Activated CD8-positive, alpha-beta memory T cell treated with anti-CD3 and anti-CD28 coated beads, Interleukin-2, amount 10 ng/mL, durations not matched to agents 7 days and 5 days (primary cell): ENCODE results near the gene ABHD15. TPM values are rescaled to one million over a fixed set of nuclear protein-coding genes. Genes with fewer than 3 reads are reported as not detected.

Experiments
- ATAC-seq: fragments of 150-1000 bp; cut with Tn5 transposase; one replicate; pipeline ENCODE4 v1.10.0; 2021; ENCODE audit warnings: moderate library complexity
- CTCF ChIA-PET: fragments of 350-600 bp; sonication (Branson Sonifier 250); formaldehyde crosslinking; loops from one replicate; lab custom pipeline; 2021; ENCODE audit warnings: antibody characterized with exemption; lab: Charles Lee
- DNase-seq: peaks from one replicate; pipeline ENCODE4 v3.0.0-alpha.2; 2020
- H3K27ac Mint-ChIP-seq: one replicate; pipeline ENCODE4 v1.8.0; 2021; ENCODE audit warnings: mild to moderate bottlenecking, mixed read lengths
- H3K27me3 Mint-ChIP-seq: one replicate; pipeline ENCODE4 v1.8.0; 2021; ENCODE audit warnings: mixed read lengths
- H3K36me3 Mint-ChIP-seq: one replicate; pipeline ENCODE4 v1.8.0; 2021; ENCODE audit warnings: mild to moderate bottlenecking, mixed read lengths
- H3K4me1 Mint-ChIP-seq: one replicate; pipeline ENCODE4 v1.8.0; 2021; ENCODE audit warnings: mixed read lengths
- H3K4me3 Mint-ChIP-seq: one replicate; pipeline ENCODE4 v1.8.0; 2021; ENCODE audit warnings: mild to moderate bottlenecking, moderate library complexity, mixed read lengths
- H3K9me3 Mint-ChIP-seq: one replicate; pipeline ENCODE4 v1.8.0; 2022; ENCODE audit warnings: low read depth, mixed read lengths
- total RNA-seq, 2 experiments: library from RNA; stranded (reverse); gene quantifications; one replicate each; pipeline ENCODE4 v1.2.3, GENCODE V29; 2021

The ABHD15 gene
- total RNA-seq, 2 experiments from 2014 or later, result 20.0 to 20.3 TPM

GRCh38 chr17:29575511-29576213 is 8.8 kb upstream of the ABHD15 start:
- no peak for DNase-seq
- CTCF ChIA-PET, result interaction anchor here (0.6 to 24.4 kb wide), 4 partner anchors 9 to 40 kb away, joined by 3 to 458 read pairs (median 8); partner anchors contain the start of genes ABHD15 and CORO6
- Mint-ChIP-seq H3K4me1 (peaks cover 9% of the 10 kb centered on the region), H3K4me3 (no peak overlapping the region), H3K9me3 (no peaks in the 10 kb centered on the region), H3K27ac (peak overlapping the region; percentile 25), H3K27me3 (no peaks in the 10 kb centered on the region), H3K36me3 (peaks cover 19% of the 10 kb centered on the region)
- no peak for ATAC-seq

- CTCF ChIA-PET, result interaction anchor here (1.1 to 24.4 kb wide), 5 partner anchors 10 to 356 kb away, joined by 3 to 458 read pairs (median 11); partner anchors contain the start of gene CORO6
- Mint-ChIP-seq H3K9me3 (no peaks in the 10 kb centered on the region), H3K4me1 (peaks cover 5% of the 10 kb centered on the region), H3K27me3 (no peaks in the 10 kb centered on the region), H3K36me3 (peaks cover 17% of the 10 kb centered on the region), H3K4me3 (no peak overlapping the region), H3K27ac (peak overlapping the region; percentile 25)
- no peak for ATAC-seq
- DNase-seq, result no peak
Observed at GRCh38 chr17:29574732-29575510, 8.1 kb upstream of the ABHD15 start.

- Mint-ChIP-seq H3K4me1 (peaks cover 9% of the 10 kb centered on the region), H3K27me3 (no peaks in the 10 kb centered on the region), H3K9me3 (no peaks in the 10 kb centered on the region), H3K27ac (no peak overlapping the region), H3K4me3 (no peak overlapping the region), H3K36me3 (peaks cover 13% of the 10 kb centered on the region)
- no peak for ATAC-seq
- CTCF ChIA-PET, result interaction anchor here (1.1 to 24.4 kb wide), 9 partner anchors 8 to 434 kb away, joined by 3 to 458 read pairs (median 11); partner anchors contain the start of gene CORO6
- no peak for DNase-seq
Observed at GRCh38 chr17:29573871-29574731, 7.3 kb upstream of the ABHD15 start.

- H3K9me3 Mint-ChIP-seq, result no peaks in the 10 kb centered on the region
- DNase-seq (no peak), ATAC-seq (no peak)
- no peaks in the 10 kb centered on the region for H3K27me3 Mint-ChIP-seq
- H3K4me3 Mint-ChIP-seq, result no peak overlapping the region
- H3K36me3 Mint-ChIP-seq, result peaks cover 12% of the 10 kb centered on the region
- peaks cover 10% of the 10 kb centered on the region for H3K4me1 Mint-ChIP-seq
- CTCF ChIA-PET, result interaction anchor here (0.9 to 24.4 kb wide), 8 partner anchors 8 to 433 kb away, joined by 3 to 458 read pairs (median 8); partner anchors contain the start of gene CORO6
- no peak overlapping the region for H3K27ac Mint-ChIP-seq
Observed at GRCh38 chr17:29573558-29573869, 6.7 kb upstream of the ABHD15 start.

GRCh38 chr17:29572691-29573557 is 6.1 kb upstream of the ABHD15 start:
- H3K27ac Mint-ChIP-seq, result no peak overlapping the region
- CTCF ChIA-PET, result interaction anchor here (0.9 to 24.4 kb wide), 9 partner anchors 9 to 433 kb away, joined by 3 to 458 read pairs (median 4); partner anchors contain the start of gene CORO6
- H3K9me3 Mint-ChIP-seq, result no peaks in the 10 kb centered on the region
- peak; percentile 43 for ATAC-seq
- DNase-seq, result peak; percentile 73
- peaks cover 10% of the 10 kb centered on the region for H3K4me1 Mint-ChIP-seq
- H3K27me3 Mint-ChIP-seq, result no peaks in the 10 kb centered on the region
- peaks cover 12% of the 10 kb centered on the region for H3K36me3 Mint-ChIP-seq
- no peak overlapping the region for H3K4me3 Mint-ChIP-seq

DNA sequence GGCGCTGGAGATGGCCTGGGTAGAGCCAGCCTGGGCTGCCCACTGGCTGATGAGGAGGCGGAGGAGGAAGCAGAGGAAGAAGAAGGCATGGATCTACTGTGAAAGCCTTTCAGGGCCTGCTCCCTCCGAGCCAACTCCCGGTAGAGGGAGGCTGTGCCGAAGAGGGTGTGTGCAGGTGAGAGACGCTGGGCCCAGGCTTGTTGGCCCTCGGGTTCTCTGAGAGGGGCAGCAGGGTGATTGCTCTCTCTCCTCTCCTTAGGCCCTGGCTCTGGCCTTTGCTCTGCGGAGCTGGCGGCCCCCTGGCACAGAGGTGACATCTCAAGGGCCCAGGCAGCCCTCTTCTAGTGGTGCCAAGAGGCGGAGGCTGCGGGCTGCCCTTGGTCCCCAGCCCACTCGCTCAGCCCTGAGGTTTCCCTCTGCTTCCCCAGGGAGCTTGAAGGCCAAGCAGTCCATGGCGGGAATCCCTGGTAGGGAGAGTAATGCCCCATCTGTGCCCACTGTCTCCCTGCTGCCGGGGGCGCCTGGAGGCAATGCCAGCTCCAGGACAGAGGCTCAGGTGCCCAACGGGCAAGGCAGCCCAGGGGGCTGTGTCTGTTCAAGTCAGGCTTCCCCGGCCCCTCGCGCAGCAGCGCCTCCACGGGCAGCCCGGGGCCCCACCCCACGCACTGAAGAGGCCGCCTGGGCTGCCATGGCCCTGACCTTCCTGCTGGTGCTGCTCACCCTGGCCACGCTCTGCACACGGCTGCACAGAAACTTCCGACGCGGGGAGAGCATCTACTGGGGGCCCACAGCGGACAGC is 5.2 kb upstream of the ABHD15 start:
- Mint-ChIP-seq H3K27ac (no peak overlapping the region), H3K4me3 (no peak overlapping the region), H3K36me3 (peaks cover 10% of the 10 kb centered on the region), H3K9me3 (no peaks in the 10 kb centered on the region), H3K27me3 (no peaks in the 10 kb centered on the region), H3K4me1 (peaks cover 10% of the 10 kb centered on the region)
- ATAC-seq (no peak), DNase-seq (no peak)
- CTCF ChIA-PET, result interaction anchor here (0.6 to 24.4 kb wide), 9 partner anchors 10 to 202 kb away, joined by 3 to 458 read pairs (median 11); partner anchors contain the start of genes ANKRD13B and CORO6

- Mint-ChIP-seq H3K4me3 (no peak overlapping the region), H3K4me1 (peaks cover 10% of the 10 kb centered on the region), H3K9me3 (no peaks in the 10 kb centered on the region), H3K27ac (no peak overlapping the region), H3K36me3 (peaks cover 10% of the 10 kb centered on the region), H3K27me3 (no peaks in the 10 kb centered on the region)
- ATAC-seq (no peak), DNase-seq (no peak)
- CTCF ChIA-PET, result interaction anchor here (0.6 to 24.4 kb wide), 5 partner anchors 10 to 201 kb away, joined by 4 to 458 read pairs (median 13); partner anchors contain the start of genes ANKRD13B and CORO6
Observed at GRCh38 chr17:29571486-29571882, 4.6 kb upstream of the ABHD15 start.

DNA sequence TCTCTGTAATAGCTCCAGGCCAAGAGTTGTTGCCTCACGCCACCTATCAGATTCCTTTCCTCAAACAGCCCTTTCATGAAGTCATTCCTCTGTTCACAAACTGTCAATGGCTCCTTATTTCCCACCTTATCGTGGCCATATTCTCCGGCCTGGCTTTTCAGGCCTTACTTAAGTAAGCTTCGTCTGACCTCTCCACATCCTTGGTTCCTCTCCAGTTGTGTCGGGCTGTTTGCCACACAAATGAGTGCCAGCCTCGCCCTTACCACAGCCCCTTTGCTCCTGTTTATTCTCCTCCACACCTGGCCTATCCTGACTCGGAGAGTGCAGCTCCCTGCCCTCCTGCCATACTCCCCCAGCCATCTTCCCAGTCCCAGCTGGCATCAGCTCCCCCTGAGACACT is 3.7 kb upstream of the ABHD15 start:
- CTCF ChIA-PET, result interaction anchor here (0.7 to 24.4 kb wide), 7 partner anchors 11 to 200 kb away, joined by 3 to 458 read pairs (median 8); partner anchors contain the start of genes ANKRD13B and CORO6
- DNase-seq, result peak; percentile 36
- Mint-ChIP-seq H3K36me3 (peaks cover 12% of the 10 kb centered on the region), H3K27me3 (no peaks in the 10 kb centered on the region), H3K4me1 (peaks cover 15% of the 10 kb centered on the region), H3K4me3 (peak overlapping the region; percentile 8), H3K9me3 (no peaks in the 10 kb centered on the region), H3K27ac (no peak overlapping the region)
- ATAC-seq, result no peak

- no peaks in the 10 kb centered on the region for H3K9me3 Mint-ChIP-seq
- DNase-seq (no peak), ATAC-seq (no peak)
- H3K36me3 Mint-ChIP-seq, result peaks cover 10% of the 10 kb centered on the region
- CTCF ChIA-PET, result interaction anchor here (1.2 to 24.4 kb wide), 7 partner anchors 13 to 199 kb away, joined by 3 to 458 read pairs (median 38); partner anchors contain the start of genes ANKRD13B and CORO6
- H3K27me3 Mint-ChIP-seq, result no peaks in the 10 kb centered on the region
- peak overlapping the region; percentile 64 for H3K27ac Mint-ChIP-seq
- H3K4me1 Mint-ChIP-seq, result peaks cover 22% of the 10 kb centered on the region
- peak overlapping the region; percentile 95 for H3K4me3 Mint-ChIP-seq
Observed at GRCh38 chr17:29569245-29569950, 2.6 kb upstream of the ABHD15 start.

DNA sequence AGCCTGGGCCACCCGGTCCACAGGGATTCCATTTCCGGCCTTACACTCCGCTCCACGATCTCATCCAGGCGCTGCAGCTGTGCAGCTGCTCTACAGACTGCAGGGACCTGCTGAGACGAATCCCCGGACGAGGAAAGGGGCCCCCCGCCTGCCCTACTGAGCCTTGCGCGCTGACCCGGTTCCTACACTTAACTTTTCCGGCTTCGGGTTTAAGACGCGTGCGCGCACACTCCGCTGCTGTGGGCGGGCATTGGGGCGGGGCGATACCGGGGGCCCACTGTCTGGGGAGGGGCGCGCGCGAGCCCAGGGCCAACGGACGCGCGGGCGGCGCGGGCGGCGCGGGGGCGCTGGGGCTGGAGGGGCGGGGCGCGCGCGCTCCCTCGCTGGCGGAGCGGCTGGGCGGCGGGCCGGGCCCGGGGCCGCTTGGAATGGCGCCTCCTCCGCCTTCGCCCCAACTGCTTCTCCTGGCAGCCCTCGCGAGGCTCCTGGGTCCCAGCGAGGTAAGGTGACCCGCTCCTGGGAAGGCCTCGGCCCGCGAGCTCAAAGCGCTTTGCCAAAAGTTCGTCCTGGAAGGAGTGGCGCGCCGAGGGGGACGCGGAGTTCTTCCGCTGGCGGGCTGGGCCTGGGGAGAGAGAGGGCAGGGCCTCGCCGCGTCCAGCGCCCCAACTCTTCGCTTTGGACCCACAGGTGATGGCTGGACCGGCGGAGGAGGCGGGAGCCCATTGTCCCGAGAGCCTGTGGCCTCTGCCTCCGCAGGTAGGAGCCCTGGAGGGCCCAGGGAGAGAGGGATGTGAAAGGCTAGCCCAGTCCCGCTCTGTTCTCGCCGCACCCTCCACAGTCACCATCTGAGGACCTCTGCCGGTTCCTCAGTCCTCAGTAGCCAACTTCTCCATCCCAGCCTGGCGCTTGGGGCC is 1.8 kb upstream of the ABHD15 start, which contains the start of gene TP53I13:
TSS of gene TP53I13 (plus strand) at position 371 of the 914 bp plus-strand sequence. CDS start at position 429, 58 bp downstream.
- peak within 1 kb of the TSS; percentile 95 for H3K4me3 Mint-ChIP-seq
- no peaks in the 10 kb centered on the region for H3K27me3 Mint-ChIP-seq
- DNase-seq (peak; percentile 92), ATAC-seq (peak; percentile 61)
- H3K36me3 Mint-ChIP-seq, result peaks cover 10% of the 10 kb centered on the region
- CTCF ChIA-PET, result interaction anchor here (0.7 to 24.4 kb wide), 13 partner anchors 11 to 389 kb away, joined by 3 to 458 read pairs (median 4); partner anchors contain the start of genes CORO6, MYO18A and TAOK1
- peaks cover 29% of the 10 kb centered on the region for H3K4me1 Mint-ChIP-seq
- peak within 1 kb of the TSS; percentile 91 for H3K27ac Mint-ChIP-seq
- H3K9me3 Mint-ChIP-seq, result no peaks in the 10 kb centered on the region
